IPS-NIHi7 (cell line): ENCODE data around the gene HTR7.
"Not testable (repeated sequence)": the region's sequence is repeated elsewhere in the genome, so short reads cannot be mapped to it uniquely, and the experiment has no call there.

ENCODE experiments used
- DNase-seq: peaks from one replicate; pipeline ENCODE4 v3.0.0; 2012; ENCODE audit warnings: mixed read lengths; ENCODE audit errors: extremely low spot score

HTR7 gene

DNA sequence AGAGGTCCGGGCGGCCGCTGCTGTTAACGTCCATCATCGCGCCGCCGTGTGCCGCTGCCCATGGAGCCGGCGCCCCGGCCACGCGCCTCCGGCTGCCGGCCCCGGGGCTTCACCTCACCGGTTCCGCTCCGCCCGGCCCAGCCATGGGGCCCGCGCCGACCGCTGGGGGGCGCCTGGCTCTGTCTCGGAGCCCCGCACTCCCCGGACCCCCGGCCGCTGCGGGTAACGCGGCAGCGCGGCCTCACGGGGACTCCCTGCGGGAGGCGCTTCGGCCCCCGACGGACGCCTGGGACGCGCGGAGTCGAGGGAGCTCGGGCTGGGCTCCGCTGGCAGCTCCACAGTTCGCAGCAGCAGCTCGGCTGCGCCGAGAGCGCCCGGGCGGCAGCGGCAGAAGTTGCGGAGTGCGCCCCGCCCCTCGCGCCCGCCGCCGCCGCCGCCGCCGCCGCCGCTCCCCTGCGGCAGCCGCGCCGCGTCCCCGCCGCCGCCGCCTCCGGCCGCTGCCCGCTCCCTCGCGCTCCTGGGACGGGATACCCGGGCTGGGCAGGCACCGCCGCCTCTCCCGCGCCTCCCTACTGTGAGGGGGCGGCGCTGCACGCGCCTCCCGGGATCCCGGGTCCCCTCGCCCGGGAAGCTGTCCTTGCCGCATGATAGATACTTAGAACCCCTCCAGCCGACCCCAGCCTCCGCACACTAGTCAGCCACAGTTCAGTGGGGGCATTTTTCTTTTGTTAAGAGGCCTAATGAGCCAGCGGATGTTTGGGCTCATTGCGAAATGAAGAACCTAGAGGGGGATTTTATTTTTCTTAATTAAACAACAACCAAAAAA lies at the start of gene HTR7:
Gene HTR7 (minus strand): TSS at position 405 of the 826 bp plus-strand sequence. CDS start 368 bp downstream, at position 37.
- DNase-seq, result peak; percentile 85

DNA sequence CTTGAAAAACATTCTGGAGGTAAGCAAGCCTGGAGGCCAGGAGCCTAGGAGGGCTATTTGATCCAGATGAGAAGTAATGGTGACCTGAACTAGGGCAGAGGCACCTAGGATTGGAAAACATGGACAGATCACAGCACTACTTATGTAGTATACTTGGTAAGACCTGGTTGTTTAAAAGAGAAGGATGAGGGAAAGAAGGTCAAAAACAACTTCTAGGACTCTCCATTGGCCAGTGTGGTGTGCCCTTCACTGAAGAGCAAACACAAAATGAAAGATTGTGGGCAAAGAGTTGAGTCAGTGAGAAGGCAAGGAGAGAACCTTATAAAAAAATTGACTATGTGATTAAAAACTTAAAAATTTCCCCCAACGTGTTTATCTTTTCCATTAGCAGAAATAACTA lies 48.8 kb upstream of the HTR7 start:
- no peak for DNase-seq

DNA sequence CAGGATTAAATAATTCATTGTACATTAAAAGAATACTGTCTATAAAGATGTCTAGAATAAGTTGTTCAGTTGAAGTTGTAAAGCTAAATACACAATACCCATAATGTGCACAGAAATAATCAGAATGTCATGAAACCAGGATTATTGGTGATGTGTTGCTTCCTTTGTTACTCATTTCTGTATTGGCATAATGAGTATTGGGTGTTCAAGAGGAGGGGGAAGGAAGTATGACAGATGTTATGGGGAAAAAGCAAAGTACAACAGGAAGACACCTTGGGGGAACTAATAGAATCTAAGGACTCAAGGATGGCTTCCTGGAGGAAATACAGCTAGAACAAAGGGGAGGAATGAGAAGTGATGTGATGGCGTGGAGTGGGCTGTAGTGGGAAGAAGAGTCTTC lies 48.1 kb upstream of the HTR7 start:
- DNase-seq, result no peak

DNA sequence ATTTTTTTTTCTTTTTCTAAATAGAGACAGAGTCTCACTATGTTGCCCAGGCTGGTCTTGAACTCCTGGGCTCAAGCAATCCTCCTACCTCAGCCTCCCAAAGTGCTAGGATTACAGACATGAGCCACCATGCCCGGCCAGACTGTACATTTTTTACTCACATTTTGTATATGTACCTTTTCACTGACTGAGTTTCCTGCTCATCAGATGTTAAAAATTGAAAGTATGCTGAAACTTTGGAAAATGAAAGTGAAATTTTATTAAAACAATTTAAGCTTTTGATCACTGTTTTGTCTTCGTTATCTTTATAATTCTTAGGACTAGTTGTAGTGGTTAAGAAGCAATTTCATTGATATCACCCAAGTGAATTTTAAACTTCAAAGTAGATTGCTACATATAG lies 39.1 kb upstream of the HTR7 start:
- DNase-seq, result not testable (repeated sequence)

- DNase-seq, result no peak
Observed at GRCh38 chr10:90893190-90893589, 35.4 kb upstream of the HTR7 start.

DNA sequence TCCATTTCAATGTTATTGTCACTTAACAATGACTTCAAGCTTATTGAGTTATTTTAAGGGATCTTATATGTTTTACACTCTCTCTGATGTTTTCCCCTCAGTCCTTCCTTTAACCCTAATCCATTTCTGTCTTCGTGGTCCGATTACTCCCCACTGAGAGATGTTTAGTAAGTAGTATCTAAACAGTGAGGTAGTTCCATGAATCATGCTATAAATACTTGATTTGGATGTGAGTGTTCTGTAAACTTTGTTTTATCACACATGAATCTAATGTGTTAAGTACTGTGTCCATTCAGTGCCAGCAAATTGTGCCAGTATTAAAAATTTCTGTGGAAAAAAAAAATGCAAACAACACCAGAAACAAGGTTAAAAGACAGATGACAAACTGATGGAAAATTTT lies 32.5 kb upstream of the HTR7 start:
- no peak for DNase-seq

- DNase-seq, result no peak
Observed at GRCh38 chr10:90889636-90890035, 31.8 kb upstream of the HTR7 start.

GRCh38 chr10:90888387-90888786 lies 30.5 kb upstream of the HTR7 start:
- no peak for DNase-seq

- DNase-seq, result no peak
Observed at GRCh38 chr10:90887555-90887954, 29.7 kb upstream of the HTR7 start.

GRCh38 chr10:90885176-90885575 lies 27.3 kb upstream of the HTR7 start:
- DNase-seq, result no peak

DNA sequence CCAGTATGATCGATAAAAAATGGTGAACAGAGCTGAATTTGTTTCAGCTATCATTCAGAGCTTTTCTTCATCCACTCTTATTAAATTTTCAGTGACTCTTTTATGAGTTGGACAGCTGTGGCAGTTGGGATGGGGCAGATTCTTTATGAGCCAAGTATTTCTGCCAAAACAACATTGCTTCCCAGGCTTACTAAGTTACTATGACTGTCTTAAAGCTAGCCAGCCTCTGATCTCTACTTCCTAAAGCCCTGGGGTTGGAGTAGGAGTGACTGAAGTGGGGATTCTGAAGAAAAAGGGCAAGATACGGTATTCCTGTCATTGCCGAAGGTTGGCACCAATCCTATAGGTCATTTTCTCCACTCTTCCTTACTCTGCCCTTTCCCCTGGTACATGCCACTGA lies 26.6 kb upstream of the HTR7 start:
- DNase-seq, result no peak

DNA sequence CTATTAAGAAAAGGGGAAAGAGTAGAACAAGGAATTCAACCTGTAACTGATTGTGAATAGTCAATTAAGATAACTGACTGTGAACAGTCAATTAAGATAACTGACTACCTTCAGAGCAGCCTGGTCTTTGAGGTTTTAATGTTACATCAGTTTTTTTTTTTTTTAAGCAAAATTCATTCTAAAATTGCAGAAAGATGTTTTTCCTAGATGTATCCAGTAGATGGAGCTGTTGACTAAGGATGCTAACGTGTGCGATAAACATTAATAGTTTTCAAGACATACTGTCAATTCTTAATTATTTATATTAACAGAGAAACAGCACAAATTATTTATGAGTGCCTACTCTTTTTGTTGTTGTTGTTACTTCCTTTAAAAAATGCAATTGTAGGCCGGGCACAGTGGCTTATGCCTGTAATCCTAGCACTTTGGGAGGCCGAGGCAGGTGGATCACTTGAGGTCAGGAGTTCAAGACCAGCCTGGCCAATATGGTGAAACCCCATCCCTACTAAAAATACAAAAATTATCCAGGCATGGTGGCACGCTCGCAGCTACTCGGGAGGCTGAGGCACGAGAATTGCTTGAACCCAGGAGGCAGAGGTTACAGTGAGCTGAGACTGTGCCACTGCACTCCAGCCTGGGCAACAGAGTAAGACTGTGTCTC lies 22.4 kb upstream of the HTR7 start:
- DNase-seq, result not testable (repeated sequence)

- no peak for DNase-seq
Observed at GRCh38 chr10:90879062-90879461, 21.2 kb upstream of the HTR7 start.

- no peak for DNase-seq
Observed at GRCh38 chr10:90872648-90873020, 14.8 kb upstream of the HTR7 start.

GRCh38 chr10:90871766-90872647 lies 14.2 kb upstream of the HTR7 start, which contains the start of gene RPP30:
TSS of gene RPP30 (plus strand) at chr10:90871974. CDS start at chr10:90871987, 13 bp downstream.
- peak; percentile 90 for DNase-seq

DNA sequence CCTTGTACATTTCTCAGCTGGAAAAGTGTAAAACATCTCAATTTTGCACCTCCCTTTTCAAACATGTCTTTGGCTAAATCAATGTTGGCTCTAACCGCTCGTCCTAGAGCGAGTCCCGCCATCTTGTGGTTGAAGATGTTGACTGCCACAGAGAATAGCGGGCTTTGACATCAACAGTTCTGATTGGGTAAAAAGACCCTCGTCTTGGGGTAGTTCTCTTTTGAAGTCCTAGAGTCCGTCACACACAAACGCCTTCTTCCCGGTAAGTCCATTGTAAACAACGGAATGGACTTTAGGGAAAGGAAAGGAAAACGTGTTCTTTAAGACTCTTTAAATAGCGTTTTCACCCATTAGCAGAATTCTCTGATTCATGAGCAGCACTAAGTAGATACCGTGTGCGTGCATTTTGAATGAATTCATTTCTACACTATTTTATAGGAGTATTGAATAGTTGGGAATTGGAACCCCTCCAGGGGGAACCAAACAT lies 13.5 kb upstream of the HTR7 start:
- DNase-seq, result peak; percentile 86

- DNase-seq, result no peak
Observed at GRCh38 chr10:90866050-90866598, 8.3 kb upstream of the HTR7 start.

GRCh38 chr10:90865401-90865800 lies 7.6 kb upstream of the HTR7 start:
- DNase-seq, result no peak

DNA sequence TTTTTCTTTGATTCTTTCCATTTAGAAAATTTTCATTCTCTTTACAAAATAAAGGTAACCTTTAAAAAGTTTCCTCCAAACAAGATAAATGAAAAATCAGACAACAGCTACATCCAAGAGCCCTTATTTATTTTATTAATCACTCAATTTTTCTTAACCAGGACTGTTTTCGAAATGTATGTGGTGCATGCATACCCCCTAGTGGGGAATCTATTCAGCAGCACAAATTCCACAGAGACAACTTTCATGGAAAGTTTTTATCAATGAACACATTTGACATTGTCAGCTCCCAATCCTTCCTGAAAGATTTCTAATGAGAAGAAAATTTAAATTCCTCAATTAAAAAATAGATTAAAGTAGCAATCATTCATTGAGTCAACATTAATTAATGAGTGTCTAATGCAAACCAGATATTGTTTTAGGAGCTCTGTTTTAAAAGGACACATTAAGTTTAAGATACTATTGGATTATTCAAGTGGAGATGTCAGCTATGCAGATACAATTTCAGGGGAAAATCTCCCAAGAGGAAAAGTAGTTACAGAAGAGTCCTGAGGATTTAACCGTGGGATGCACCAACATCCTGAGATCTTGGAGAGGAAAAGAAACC lies 5.2 kb upstream of the HTR7 start:
- DNase-seq, result peak; percentile 15

GRCh38 chr10:90860790-90861189 lies 3.0 kb upstream of the HTR7 start:
- DNase-seq, result no peak

DNA sequence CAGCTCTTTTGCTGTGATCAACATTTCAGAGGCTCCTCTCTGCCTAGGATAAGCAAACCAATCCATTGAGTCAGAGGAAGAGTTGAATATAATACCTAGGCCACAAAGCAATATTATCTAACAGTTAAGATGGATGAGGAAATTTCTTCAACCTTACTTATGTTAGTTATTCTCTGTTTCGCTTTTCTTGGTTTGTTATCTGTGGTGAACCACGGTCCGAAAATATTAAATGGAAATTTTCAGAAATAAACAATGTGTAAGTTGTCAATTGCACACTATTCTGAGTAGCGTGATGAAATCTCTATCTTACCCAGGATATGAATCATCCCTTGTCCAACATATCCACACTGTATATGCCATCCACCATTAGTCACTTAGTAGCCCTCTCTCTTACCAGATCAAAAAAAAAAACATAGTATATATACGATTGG lies 1.5 kb upstream of the HTR7 start:
- no peak for DNase-seq
